ENCODE results near the gene DBP.

- TF ChIP-seq CTCF (conservative IDR thresholded peaks at IDR 0.05 in 1 of 2, IDR thresholded peaks at IDR 0.05 in 1 of 2; ENCODE audit: low read depth in 1 of 2, low read length in 2 of 2) = no peak
- no peak for TF ChIP-seq EZH2 (IDR thresholded peaks at IDR 0.05; ENCODE audit: low read length, missing control alignments)
These were observed 13.0 kb downstream of the DBP start for GRCh38 chr19:48624067-48624594.
